GM20000 (cell line): ENCODE results near the gene FAM24B.

Experiments used
- DNase-seq: peaks from one replicate; pipeline ENCODE4 v3.0.0; 2012; ENCODE audit warnings: low spot score
- TF ChIP-seq, protein P1 (sequence below): IDR thresholded peaks from 2 replicates; pipeline ENCODE4 v1.5.1; 2012; ENCODE audit warnings: mild to moderate bottlenecking, control low read depth; ENCODE audit errors: extremely low read depth, missing control alignments

FAM24B gene

DNA sequence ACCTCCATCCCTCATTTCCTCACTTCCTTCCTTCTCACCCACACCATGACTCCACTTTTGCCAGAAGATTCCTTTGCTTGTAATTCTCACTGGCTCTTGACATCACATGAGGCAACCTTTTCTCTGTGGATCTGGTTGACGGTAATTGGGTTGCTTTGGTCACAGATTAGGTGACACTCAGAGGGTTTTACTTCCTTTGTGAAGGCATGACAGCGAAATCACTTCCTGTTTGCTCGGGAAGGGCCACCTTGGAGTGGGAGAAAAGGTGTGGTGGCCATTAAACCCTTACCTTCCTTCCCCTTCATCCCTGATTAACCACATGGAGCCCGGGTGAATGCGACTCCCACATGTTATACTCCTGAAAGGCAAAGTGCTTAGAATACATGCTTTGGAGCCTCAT, 63.9 kb downstream of the FAM24B start:
- TF ChIP-seq, protein P1, sequence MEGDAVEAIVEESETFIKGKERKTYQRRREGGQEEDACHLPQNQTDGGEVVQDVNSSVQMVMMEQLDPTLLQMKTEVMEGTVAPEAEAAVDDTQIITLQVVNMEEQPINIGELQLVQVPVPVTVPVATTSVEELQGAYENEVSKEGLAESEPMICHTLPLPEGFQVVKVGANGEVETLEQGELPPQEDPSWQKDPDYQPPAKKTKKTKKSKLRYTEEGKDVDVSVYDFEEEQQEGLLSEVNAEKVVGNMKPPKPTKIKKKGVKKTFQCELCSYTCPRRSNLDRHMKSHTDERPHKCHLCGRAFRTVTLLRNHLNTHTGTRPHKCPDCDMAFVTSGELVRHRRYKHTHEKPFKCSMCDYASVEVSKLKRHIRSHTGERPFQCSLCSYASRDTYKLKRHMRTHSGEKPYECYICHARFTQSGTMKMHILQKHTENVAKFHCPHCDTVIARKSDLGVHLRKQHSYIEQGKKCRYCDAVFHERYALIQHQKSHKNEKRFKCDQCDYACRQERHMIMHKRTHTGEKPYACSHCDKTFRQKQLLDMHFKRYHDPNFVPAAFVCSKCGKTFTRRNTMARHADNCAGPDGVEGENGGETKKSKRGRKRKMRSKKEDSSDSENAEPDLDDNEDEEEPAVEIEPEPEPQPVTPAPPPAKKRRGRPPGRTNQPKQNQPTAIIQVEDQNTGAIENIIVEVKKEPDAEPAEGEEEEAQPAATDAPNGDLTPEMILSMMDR: no peak
- DNase-seq: no peak

DNA sequence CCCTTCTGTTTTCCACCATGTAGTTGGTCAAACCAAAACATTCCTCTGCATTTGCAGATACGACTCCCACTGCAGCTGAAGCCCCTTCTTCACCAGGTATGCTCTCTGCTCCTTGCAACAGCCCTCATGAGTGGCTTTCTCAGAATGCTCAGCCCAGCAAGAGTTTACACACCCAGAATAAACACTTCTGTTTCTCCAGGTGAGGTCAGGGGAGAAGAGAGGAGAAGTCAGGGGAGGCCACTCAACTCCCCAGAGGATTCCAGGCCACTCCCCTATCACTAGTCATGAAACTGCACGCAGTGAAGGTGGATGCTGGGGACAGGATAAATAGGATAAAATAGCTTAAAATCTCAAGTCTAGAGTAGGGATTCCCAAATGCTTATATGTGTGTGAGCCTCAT, 64.9 kb downstream of the FAM24B start:
- no peak for DNase-seq
- TF ChIP-seq, protein P1: no peak

DNA sequence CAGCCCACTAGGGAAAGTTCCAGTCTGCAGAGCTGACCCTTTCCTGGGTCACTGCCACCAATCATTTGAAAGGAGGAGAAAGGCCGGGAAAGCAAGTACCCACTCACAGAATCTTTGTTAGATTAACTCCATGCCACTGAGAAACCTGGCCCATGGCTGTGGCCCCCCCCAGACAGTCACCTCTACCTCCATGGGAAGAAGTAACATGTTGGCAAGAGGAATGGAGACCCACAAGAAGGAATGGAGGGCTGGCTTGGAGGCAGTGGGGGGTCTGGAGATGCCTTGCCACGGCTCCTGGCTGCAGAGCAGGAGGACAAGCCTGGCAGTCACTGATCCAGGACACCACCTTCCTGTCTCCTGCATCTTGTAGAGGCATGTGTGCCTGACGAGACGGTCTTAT, 66.6 kb downstream of the FAM24B start:
- TF ChIP-seq, protein P1: no peak

DNA sequence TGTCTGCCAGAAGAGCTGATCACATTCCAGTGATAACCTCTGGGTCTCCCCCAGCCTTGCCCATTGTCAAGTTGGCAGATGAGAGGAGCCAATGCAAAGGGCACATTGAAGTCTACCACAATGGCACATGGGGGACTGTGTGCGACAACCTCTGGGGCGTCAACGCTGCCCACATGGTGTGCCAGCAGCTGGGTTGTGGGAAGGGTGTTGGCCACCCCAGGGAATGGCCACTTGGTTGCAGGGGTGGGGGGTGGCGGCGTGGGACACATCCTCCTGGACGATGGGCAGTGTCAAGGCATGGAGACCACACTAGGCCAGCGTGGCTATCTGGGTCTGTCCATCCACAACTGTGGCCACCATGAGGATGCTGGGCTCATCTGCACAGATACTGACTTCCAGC, 77.1 kb downstream of the FAM24B start:
- TF ChIP-seq, protein P1: no peak
- DNase-seq: no peak

More for the DNA sequence above, 66.6 kb downstream of the FAM24B start:
- no peak for DNase-seq
